IPS-18c (cell line): ENCODE results near the gene KATNAL1.

ENCODE experiments used
- H3K4me3 ChIP-seq: 2 replicates; pipeline ENCODE4 v1.7.0; 2013; ENCODE audit warnings: low read depth, mild to moderate bottlenecking, low read length, moderate library complexity; ENCODE audit not compliant: insufficient read depth
- H3K9me3 ChIP-seq: one replicate; pipeline ENCODE4 v1.6.1; 2013; ENCODE audit warnings: mild to moderate bottlenecking, low read length, moderate library complexity; ENCODE audit not compliant: control insufficient read depth, insufficient read depth

Gene KATNAL1

DNA sequence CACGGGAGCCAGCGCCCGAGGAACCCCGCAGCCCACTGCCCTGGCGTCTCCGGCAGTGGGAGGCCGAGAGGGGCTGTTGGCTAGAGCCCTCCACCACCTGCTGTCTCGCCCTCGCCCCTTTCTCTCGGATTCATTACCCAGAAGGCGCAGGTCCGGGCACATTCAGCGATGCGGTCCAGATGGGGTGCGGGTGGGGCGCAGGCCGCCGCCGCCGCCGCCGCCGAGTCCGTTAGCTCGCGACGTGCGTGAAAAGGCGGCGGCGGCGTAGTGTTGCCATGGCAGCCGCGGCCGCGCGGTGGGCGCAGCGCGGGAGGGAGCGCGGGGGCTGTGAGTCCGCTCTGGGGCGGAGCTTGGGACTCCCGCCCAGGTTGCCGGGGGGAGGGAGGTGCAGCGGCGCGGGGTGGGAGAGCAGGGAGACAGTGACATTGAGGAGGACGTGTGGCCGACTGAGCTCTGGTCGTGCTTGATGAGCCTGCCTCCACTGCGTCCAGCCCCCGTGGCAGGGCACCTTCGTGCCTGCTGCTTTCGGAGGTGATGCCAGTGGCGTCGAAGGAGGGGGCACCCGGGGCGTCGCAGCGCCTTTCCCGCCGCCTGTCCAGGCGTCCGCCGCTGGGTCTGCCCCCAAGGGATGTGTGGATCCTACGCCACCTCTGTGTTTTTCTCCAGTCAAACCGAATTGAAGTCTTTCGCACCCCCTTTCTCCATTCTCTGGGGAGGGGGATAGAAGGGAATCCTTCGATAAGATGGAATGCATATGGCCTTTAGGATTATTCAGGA is at the start of gene KATNAL1:
Gene KATNAL1 (minus strand): TSS at position 358 of the 777 bp plus-strand sequence. CDS start 23,774 bp downstream, outside the sequence.
- Histone ChIP-seq H3K4me3 (peak within 1 kb of the TSS; percentile 92), H3K9me3 (no peaks in the 10 kb centered on the region)

DNA sequence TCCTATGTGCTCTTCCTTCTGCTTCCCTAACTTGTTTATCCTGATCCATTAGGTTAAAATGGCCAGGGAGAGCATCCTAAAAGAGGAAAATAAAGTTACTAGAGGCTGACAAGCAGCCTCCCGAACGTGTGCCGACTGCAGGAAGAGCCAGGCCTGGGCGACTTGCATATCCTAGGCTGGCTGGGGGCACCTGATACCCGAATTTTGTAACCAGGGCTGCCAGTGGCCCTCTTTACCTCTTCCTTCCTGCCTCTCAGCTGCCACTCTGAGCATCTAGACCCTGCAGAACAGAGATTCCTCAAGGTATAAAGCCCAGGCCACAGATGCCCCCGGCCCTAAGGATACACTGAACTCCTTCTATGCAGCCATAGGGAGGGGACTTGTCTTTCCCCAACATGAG is 48.5 kb upstream of the KATNAL1 start:
- Histone ChIP-seq H3K9me3 (peaks cover 2% of the 10 kb centered on the region), H3K4me3 (no peak overlapping the region)

DNA sequence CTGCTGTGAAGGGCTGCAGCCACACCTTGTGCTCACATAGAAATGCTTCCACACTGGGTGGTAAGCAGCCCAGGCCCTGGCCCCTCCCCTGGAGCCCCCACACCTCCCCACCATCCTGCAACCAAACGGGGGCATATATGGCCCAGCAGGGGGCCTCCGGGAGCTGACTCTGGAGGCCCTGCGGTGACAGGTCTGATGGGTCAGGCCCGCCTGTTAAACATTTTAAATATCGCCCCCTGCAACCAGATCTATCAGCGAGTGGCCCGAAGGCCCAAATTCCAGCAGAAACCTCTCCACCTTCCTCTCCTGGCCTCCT is 48.0 kb upstream of the KATNAL1 start:
- no peak overlapping the region for H3K4me3 ChIP-seq
- H3K9me3 ChIP-seq = peaks cover 2% of the 10 kb centered on the region

DNA sequence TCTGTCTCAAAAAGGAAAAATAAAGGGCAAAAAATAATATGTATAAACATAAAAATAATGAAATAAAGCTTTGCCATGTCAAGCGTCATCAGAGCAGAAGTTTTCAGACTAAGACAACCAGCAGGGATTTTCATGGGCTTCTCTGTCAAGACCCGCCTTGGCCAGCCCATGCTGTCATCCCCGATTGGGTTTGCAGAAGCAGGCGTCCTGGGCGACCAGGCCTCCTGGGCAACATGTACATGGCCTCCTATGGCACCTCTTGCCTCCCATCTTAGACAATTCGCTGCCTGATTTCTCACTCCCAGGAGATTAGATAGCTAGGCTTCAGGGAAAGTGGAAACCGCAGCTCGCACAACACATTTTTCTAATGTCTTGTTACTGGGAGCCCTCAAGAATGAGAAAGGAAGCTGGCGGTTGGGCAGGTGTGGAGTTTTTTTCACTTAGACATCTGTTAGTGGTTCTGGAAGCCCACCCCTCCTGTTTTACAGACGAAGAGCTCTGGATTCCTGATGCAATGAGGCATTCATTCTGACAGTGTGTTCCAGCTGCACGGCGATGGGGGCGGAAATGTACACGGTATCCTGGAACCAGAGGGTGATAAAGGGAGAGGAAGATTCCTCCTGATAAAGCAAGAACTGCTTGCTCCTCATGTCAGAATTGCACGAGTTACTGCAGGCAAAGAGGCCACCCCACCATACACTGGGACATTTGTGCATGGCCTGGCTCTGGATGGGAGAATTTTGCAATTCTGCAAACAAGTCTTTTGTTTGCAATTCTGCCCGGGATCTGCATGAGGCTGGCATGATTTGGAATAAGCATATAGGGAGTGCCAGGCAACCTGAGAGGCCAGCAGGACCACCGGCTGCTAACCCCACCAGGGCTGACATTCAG is 47.4 kb upstream of the KATNAL1 start:
- H3K9me3 ChIP-seq = peaks cover 2% of the 10 kb centered on the region
- no peak overlapping the region for H3K4me3 ChIP-seq

DNA sequence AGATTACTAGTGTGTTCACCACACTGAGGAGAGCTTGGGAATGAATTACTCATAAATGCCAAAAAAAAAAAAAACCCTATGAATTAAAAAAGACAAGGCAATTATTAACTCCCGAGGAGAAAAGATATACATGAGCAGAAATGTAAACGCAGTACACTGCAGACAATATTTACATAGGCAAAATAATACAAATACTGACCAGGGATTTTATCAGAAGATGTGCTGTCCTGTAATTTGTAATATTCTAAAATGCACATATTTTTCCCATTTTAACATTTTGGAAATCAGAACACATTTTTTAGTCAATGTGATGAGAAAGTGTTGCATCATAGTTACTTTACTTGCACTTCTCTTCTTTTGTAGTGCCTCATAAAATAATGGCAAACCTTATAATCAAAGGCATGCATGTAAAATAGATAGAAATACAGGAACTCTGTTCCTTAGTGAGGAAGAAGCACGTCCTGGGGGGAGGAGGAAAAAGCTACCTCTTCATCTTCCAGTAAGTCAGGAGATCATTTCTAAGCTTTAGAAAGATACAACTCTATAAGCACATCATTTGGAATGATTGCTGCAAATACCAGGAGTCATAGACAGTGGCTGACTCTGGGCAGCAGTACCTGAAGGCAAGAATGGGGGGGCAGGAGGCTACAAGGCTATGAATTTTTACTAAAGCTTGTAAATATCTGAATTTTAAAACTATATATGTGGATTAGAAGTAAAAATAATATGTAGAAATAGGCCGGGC is 46.3 kb upstream of the KATNAL1 start:
- peaks cover 2% of the 10 kb centered on the region for H3K9me3 ChIP-seq
- H3K4me3 ChIP-seq = no peak overlapping the region

DNA sequence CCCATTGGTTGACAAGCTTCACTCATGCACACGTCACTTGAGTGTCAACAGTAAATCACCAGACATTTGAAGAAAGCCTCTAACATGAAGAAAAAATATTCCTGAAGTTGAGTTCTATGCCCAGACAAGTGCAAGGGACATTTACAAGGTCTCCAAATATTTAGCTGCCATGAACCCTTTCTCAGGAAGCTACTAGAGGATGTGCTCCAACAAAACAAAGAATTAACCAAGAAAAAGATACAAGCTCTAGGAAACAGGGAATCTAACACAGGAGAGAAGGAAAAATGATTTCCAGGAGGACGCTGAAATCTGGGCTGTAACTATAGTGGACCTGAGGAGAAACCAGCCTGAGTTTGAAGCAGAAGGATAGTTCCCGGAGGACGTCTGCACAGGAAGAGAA is 45.7 kb upstream of the KATNAL1 start:
- Histone ChIP-seq H3K9me3 (peaks cover 2% of the 10 kb centered on the region), H3K4me3 (no peak overlapping the region)

DNA sequence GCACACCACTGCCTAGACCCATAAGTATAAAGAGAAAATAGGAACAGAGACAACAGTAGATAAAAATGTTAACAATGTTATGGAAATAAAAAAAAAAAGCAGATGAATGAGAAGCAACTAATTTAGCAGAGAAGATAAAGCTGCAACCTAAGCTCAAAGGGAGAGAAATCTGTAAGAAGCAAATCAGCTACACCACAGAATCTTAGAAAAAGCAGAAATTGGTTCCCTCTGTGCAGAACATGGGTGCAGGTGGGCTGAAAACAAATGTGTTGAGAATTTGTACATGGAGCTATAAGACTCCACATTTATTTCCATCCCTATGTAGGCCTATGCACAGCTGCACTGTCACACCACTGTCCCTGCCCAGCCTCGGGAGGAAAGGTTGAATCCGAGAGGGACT is 44.8 kb upstream of the KATNAL1 start:
- Histone ChIP-seq H3K4me3 (no peak overlapping the region), H3K9me3 (peaks cover 2% of the 10 kb centered on the region)

DNA sequence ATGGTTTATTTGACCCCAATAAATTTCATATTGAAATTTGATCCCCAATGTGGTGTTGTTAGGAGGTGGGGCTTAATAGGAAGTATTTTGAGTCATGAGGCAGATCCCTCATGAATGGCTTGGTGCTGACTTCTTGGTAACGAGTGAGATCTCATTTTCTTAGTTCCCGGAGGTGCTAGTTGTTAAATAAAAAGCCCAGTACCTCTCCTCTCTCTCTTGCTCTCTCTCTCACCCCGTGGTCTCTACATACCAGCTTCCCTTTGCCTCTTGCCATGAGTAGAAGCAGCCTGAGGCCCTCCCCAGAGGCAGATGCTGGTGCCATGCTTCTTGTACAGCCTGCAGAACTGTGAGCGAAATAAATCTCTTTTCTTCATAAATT is 39.4 kb upstream of the KATNAL1 start:
- H3K4me3 ChIP-seq = no peak overlapping the region
- H3K9me3 ChIP-seq = peaks cover 2% of the 10 kb centered on the region

DNA sequence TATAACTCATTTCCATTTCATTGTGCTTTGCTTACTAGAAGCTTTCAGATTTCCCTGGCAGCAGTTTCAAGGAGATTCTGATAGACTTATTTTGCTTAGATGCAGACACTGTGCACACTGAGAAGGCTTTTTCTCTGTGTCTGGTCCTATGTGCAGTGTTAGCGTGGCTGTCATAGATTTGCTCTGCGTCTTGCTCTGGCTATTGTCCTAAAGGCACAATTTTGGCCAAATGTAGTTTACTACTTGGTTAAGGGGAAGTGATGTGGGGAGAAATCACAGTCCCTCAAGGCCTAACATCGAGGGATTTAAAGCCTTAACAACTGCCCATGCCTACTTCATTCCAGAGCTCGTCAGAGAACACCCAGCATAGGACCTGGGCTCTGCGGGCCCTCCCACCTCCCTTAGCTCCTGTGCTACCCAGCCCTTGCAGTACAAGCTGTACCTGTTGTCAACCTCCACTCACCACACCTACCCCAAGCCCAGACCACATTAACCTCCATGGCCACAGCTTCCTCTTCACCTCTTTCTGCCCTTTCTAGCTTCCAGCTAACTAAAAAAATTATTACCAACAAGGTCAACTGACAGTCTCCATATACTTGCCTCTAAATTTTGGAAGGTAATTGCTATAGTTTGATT is 38.9 kb upstream of the KATNAL1 start:
- H3K9me3 ChIP-seq = peaks cover 2% of the 10 kb centered on the region
- H3K4me3 ChIP-seq = no peak overlapping the region

DNA sequence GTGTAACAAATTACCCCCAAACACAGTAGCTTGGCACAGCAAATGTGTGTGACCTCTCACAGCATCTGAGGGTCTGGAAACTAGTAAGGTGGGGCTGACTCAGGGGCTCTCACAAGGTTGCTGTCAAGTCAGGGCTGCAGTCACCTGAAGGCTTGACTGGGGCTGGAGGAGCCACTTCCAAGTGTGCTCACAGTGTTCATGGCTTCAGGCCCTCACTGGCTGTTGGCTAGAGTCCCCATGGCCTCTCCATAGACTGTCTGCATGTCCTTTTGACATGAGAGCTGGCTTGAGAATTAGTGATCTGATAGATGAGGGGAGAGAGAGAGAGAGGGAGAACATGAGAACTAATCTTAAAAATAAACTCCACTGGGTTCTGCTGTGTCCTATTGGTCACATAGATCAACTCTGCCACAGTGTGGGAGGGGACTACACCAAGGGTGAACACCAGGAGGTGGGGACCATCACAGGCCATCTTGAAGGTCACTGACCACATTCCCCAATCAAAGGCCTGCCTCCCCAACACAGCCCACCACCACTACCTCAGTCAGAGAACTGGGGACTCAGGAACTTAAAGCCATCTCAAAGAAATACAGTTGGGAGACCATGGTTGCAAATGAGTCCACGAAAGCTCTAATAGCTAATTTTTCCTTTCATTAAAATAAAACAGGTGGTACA is 38.2 kb upstream of the KATNAL1 start:
- Histone ChIP-seq H3K4me3 (no peak overlapping the region), H3K9me3 (peaks cover 2% of the 10 kb centered on the region)

DNA sequence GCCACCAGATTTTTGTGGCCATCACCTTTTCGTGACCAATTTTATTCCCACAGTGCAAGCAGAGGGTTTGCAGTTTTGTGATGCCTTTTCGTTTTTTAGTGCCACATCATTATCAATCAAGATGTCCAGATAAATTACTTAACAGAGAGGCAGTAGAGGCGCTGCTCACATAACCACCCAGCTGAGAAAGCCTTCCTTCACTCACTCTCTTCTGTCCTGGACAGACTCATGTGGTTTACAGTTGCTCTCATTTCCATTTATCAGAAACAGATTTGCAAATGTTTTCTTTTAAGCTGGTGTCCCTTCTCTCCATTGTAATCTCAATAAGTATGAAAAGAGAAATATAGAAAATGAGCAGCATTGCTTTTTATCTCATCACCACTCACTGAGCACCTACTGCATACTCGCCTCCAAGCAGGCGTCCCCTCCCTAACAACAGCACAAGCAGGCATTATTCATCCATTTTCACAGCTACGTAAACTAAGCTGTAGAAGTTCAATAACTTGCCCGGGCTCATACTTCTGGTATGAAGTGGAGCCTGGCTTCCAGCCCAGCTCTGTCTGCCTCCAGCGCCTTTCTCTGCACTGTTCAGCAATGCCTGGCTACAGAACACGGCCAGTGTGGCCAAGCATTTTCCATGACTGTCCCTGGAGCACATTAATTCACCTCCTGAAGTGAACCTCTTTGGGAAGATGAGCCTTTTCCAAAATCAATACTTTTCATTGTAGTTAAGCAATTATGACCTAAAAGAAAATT is 34.6 kb upstream of the KATNAL1 start:
- H3K9me3 ChIP-seq = peaks cover 2% of the 10 kb centered on the region
- H3K4me3 ChIP-seq = no peak overlapping the region

DNA sequence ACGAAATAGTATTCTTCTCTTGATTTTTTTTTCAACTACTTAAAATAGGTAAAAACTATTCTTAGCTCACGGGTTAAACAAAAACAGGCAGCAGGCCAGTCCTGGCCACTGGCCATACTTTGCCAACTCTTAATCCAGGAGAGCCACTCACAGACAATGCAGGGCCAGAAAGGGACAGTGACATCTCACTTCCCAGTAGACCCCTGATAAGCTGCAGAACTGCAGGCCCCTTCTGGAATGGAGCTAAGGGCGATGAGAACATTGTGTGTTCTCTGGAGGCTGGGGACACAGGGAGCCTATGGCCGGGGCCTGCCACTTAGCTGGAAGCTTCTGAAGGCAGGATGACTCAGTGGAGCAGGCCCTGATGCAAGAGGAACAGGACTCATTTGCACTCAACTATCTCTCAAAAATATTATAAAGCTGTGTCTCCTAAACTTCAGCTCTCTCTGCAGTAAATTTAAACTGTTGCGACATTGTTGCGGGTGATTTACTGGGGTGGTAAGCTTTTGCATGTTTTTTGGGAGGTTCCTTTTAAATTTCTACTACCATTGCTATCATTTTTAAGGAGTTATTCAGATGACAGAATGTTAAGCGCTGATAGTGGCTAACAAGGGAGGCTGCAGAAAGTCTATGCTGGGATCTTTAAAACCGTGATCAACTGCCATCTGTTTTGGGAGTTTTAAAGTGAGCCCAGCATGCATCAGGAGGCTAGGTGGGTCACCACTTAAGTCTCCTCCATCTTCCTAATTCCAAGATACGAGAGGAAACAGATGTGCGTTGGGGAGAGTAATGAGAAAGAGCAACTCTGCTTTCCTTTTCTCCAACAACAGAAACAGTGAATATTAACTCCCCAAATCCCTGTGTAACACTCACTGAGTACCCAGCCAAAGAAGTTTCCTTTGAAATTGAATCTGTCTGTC is 33.2 kb upstream of the KATNAL1 start:
- H3K9me3 ChIP-seq = peaks cover 2% of the 10 kb centered on the region
- H3K4me3 ChIP-seq = no peak overlapping the region

DNA sequence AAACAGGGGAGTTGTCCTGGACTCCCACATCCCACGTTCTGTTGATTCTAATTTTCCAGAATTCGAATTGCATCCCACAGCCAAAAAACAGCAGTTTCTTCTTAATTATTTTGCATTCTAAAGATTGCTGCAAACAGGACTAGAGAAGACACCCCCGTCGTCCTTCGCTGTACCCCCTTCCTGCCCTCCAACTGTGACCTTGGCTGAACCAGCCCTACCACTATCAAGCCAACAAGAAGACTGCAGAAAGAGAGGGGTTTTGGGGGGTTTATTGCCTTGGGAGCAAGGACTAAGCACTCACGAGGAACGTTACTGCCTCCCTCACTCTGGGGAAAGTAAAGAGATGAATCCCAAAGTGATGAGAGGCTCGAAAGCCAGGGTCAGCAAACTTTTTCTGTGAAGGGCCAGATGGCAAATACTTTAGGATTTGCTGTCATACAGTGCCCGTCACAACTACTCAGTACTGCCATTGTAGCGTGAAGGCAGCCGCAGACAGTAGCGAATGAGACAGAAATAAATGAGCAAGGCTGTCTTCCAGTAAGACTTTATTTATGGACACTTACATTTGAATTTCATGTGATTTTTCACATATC is 32.5 kb upstream of the KATNAL1 start:
- H3K9me3 ChIP-seq = peaks cover 2% of the 10 kb centered on the region
- no peak overlapping the region for H3K4me3 ChIP-seq

DNA sequence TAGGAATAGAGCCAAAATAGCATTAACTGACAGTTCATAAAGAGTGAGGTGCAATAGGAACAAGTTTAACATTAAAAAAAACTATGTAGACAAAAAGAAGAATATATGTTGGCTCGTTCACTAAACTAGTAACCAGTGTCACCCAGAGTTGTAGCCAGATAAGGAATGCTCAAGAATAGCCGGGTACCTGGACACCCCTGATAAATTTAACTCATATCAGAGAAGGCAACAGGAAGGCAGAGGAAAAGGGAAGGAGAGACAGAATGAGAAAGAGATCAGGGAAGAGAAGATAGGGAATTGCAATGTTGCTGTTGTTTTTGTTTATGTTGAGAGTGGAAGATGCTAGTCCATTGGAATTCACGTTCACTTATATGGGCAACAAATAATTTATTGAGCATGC is 31.6 kb upstream of the KATNAL1 start:
- no peak overlapping the region for H3K4me3 ChIP-seq
- H3K9me3 ChIP-seq = peaks cover 2% of the 10 kb centered on the region

DNA sequence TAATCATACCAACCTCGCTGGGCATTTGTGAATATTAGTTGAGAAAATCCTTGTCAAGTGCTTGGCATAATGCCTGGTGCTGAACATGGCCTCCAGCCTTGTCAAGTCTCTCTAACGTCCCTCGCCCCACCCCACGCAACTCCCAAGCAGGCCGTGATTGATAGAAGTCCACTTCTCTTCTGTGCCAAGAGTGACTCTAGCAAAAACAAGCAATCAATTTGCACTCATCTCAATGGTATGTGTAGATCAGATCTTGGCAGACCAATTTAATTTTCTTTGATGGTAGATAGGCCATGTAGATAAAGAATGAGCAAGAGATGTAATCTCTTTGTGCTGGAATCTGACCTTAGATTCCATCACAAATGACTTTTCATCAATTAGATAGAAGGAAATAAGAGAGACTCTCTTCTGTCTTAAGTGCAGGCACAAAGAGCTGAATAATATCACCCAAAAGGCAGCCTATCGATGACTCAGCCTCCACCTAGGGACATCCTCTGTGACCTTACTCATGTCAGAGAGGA is 31.0 kb upstream of the KATNAL1 start:
- Histone ChIP-seq H3K9me3 (peaks cover 2% of the 10 kb centered on the region), H3K4me3 (no peak overlapping the region)
